HG02870 (cell line): ENCODE results near the gene CLSTN2.

Experiments used
- ATAC-seq: cut with Tn5 transposase; IDR thresholded peaks from one replicate; pipeline ENCODE4 v1.9.1; 2021; ENCODE audit warnings: mild to moderate bottlenecking, moderate library complexity; ENCODE audit not compliant: unreplicated experiment

The CLSTN2 gene

GRCh38 chr3:139935016-139935865 is at the start of gene CLSTN2:
CLSTN2 (plus strand) TSS chr3:139935185.
- ATAC-seq = no peak

- no peak for ATAC-seq
These were observed 47.6 kb upstream of the CLSTN2 start for GRCh38 chr3:139887431-139887830.

- no peak for ATAC-seq
These were observed 46.3 kb upstream of the CLSTN2 start for GRCh38 chr3:139888561-139889140.

- no peak for ATAC-seq
These were observed 41.6 kb upstream of the CLSTN2 start for GRCh38 chr3:139893267-139893962.

GRCh38 chr3:139893963-139894642 is 40.9 kb upstream of the CLSTN2 start:
- no peak for ATAC-seq

GRCh38 chr3:139894643-139894989 is 40.4 kb upstream of the CLSTN2 start:
- no peak for ATAC-seq

- no peak for ATAC-seq
These were observed 37.2 kb upstream of the CLSTN2 start for GRCh38 chr3:139897759-139898158.

- ATAC-seq = no peak
These were observed 28.6 kb upstream of the CLSTN2 start for GRCh38 chr3:139906418-139906817.

- ATAC-seq = no peak
These were observed 25.2 kb upstream of the CLSTN2 start for GRCh38 chr3:139909811-139910210.

GRCh38 chr3:139916271-139916670 is 18.7 kb upstream of the CLSTN2 start:
- ATAC-seq = no peak

- ATAC-seq = no peak
These were observed 17.7 kb upstream of the CLSTN2 start for GRCh38 chr3:139917226-139917785.

- no peak for ATAC-seq
These were observed 6.1 kb upstream of the CLSTN2 start for GRCh38 chr3:139928708-139929505.

GRCh38 chr3:139930211-139930610 is 4.8 kb upstream of the CLSTN2 start:
- no peak for ATAC-seq

GRCh38 chr3:139933766-139934165 is 1.2 kb upstream of the CLSTN2 start:
- no peak for ATAC-seq

GRCh38 chr3:139934613-139935015 is 371 bp upstream of the CLSTN2 start:
- no peak for ATAC-seq

- no peak for ATAC-seq
These were observed 1.2 kb downstream of the CLSTN2 start for GRCh38 chr3:139935866-139936817.

GRCh38 chr3:139937674-139938279 is 2.8 kb downstream of the CLSTN2 start:
- no peak for ATAC-seq

- ATAC-seq = no peak
These were observed 4.8 kb downstream of the CLSTN2 start for GRCh38 chr3:139939681-139940190.
